Keratinocyte (primary cell): ENCODE measurements around the gene FBLIM1. TPM values are rescaled to one million over a fixed set of nuclear protein-coding genes. Genes with fewer than 3 reads are reported as not detected.

Experiments
- DNase-seq: peaks from one replicate; pipeline ENCODE4 v3.0.0-alpha.2; 2011; ENCODE audit warnings: low read depth, missing footprints, low spot score
- FAIRE-seq: peaks from 2 replicates; lab custom pipeline; 2011; peaks lifted over from hg19 to GRCh38; lab: Jason Lieb, UNC
- H2AFZ ChIP-seq: 2 replicates; pipeline ENCODE4 v1.6.0; 2012; ENCODE audit warnings: low read length, control low read depth, inconsistent platforms; ENCODE audit not compliant: control insufficient read depth
- H3K27ac ChIP-seq: 2 replicates; pipeline ENCODE4 v1.5.1; 2011; ENCODE audit warnings: low read length; ENCODE audit not compliant: control insufficient read depth, insufficient read depth
- H3K27me3 ChIP-seq: 3 replicates; pipeline ENCODE4 v1.6.0; 2011; ENCODE audit warnings: low read length; ENCODE audit not compliant: control insufficient read depth, insufficient read depth; ENCODE audit errors: extremely low read depth
- H3K36me3 ChIP-seq, 2 experiments: 2 replicates in 1 of 2; 3 replicates in 1 of 2; pipeline ENCODE4 v1.5.1; 2011; ENCODE audit warnings: low read length in 2 of 2, mild to moderate bottlenecking in 1 of 2; ENCODE audit not compliant: control insufficient read depth in 2 of 2, insufficient read depth in 2 of 2; ENCODE audit errors: extremely low read depth in 1 of 2
- H3K4me1 ChIP-seq: 3 replicates; pipeline ENCODE4 v1.5.1; 2011; ENCODE audit warnings: low read length; ENCODE audit not compliant: control insufficient read depth, insufficient read depth; ENCODE audit errors: extremely low read depth
- H3K4me2 ChIP-seq: 3 replicates; pipeline ENCODE4 v1.6.0; 2011; ENCODE audit warnings: low read depth, low read length; ENCODE audit not compliant: control insufficient read depth, insufficient read depth; ENCODE audit errors: extremely low read depth
- H3K4me3 ChIP-seq, 3 experiments: fragments of 200-600 bp in 1 of 3; sonication (generic) in 1 of 3; 2 replicates in 2 of 3; 3 replicates in 1 of 3; pipeline ENCODE4 v1.5.1; 2011 to 2016; ENCODE audit warnings: low read length in 3 of 3, mild to moderate bottlenecking in 3 of 3, control low read depth in 2 of 3, inconsistent platforms in 1 of 3, low read depth in 1 of 3, mixed read lengths in 1 of 3, mixed run types in 1 of 3, moderate library complexity in 1 of 3; ENCODE audit not compliant: control insufficient read depth in 2 of 3, insufficient read depth in 2 of 3; ENCODE audit errors: extremely low read depth in 1 of 3
- H3K79me2 ChIP-seq: 2 replicates; pipeline ENCODE4 v1.6.0; 2012; ENCODE audit warnings: low read length; ENCODE audit not compliant: control insufficient read depth, insufficient read depth
- H3K9ac ChIP-seq: 3 replicates; pipeline ENCODE4 v1.6.0; 2011; ENCODE audit warnings: low read length; ENCODE audit not compliant: control insufficient read depth, insufficient read depth; ENCODE audit errors: extremely low read depth
- H3K9me1 ChIP-seq: 3 replicates; pipeline ENCODE4 v1.6.0; 2011; ENCODE audit warnings: low read length; ENCODE audit not compliant: control insufficient read depth, insufficient read depth; ENCODE audit errors: extremely low read depth
- H3K9me3 ChIP-seq: 2 replicates; pipeline ENCODE4 v1.5.1; 2012; ENCODE audit warnings: low read depth, low read length; ENCODE audit not compliant: control insufficient read depth
- H4K20me1 ChIP-seq: 3 replicates; pipeline ENCODE4 v1.6.0; 2011; ENCODE audit warnings: low read length; ENCODE audit not compliant: control insufficient read depth, insufficient read depth; ENCODE audit errors: extremely low read depth
- EZH2 ChIP-seq: IDR thresholded peaks from one replicate; pipeline ENCODE4 v1.6.1; 2012; ENCODE audit warnings: inconsistent platforms, mild to moderate bottlenecking, low read length, moderate library complexity
- dilution Hi-C: fragments of 300-500 bp; cut with MboI; formaldehyde crosslinking; loops from one replicate; pipeline ENCODE4 v1.7.0; 2020; ENCODE audit warnings: low sequenced_read_pairs; ENCODE audit not compliant: extremely low pct_ligation_motif_present
- polyA plus RNA-seq, 5 experiments: library from polyadenylated mRNA; depleted of rRNA in 3 of 5; stranded (reverse) in 3 of 5; stranded (forward) in 1 of 5; unstranded in 1 of 5; fragments of >200 nt; gene quantifications; 1 replicate in 1 of 5; 2 replicates in 3 of 5; 3 replicates in 1 of 5; pipeline versions ENCODE4 v1.2.1 to v1.2.3, GENCODE V29; 2011 to 2012; ENCODE audit warnings: missing spikeins in 2 of 5, low read depth in 1 of 5, low replicate concordance in 1 of 5
- TF ChIP-seq, protein P1 (sequence below), 3 experiments: IDR thresholded peaks in 1 of 3; conservative IDR thresholded peaks in 1 of 3; optimal IDR thresholded peaks in 1 of 3; 2 replicates in 2 of 3; 3 replicates in 1 of 3; pipeline versions ENCODE3 to v1.5.1; 2011; ENCODE audit warnings: low read length in 3 of 3, mild to moderate bottlenecking in 3 of 3, moderate library complexity in 2 of 3, control low read depth in 1 of 3, inconsistent platforms in 1 of 3; ENCODE audit not compliant: insufficient read depth in 2 of 3; ENCODE audit errors: extremely low read depth in 1 of 3

The FBLIM1 gene
- polyA plus RNA-seq, 1 donor (not counting 4 experiments of a cell fraction or from before 2014, with no cell fraction given) = 144 TPM

DNA sequence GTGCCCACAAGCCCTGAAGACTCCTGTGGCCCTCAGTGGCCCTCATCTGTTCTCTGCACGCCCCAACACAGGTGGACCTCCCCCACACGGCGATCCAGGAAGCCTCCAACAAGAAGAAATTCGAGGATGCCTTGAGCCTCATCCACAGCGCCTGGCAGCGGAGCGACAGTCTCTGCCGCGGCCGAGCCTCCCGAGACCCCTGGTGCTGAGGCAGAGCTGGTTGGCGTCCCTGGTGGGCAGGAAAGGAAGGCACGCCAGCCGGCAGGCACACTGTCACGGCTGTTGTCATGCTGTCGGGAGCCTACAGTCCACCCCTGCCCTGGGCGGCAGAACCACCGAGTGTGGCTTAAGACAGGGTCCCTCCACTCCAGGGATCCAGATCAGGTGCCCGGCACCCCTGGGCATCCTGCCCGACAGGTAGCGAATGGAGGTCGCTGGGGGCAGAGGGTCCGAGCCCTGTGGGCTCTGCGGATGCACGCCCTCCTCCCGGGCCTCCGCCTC is 24.8 kb upstream of the FBLIM1 start:
- no peaks in the 10 kb centered on the region for H3K79me2 ChIP-seq
- H3K4me1 ChIP-seq = peaks cover 10% of the 10 kb centered on the region
- H3K9me1 ChIP-seq = no peaks in the 10 kb centered on the region
- H4K20me1 ChIP-seq = no peaks in the 10 kb centered on the region
- no peak overlapping the region for H3K4me3 ChIP-seq
- dilution Hi-C loops = no loop called here
- H3K4me2 ChIP-seq = no peak overlapping the region
- FAIRE-seq (no peak), DNase-seq (no peak)
- no peak overlapping the region for H2AFZ ChIP-seq
- H3K27me3 ChIP-seq = no peaks in the 10 kb centered on the region
- no peak overlapping the region for H3K27ac ChIP-seq
- H3K36me3 ChIP-seq = peaks cover 28 to 33% of the 10 kb centered on the region in 2 experiments
- no peak overlapping the region for H3K9ac ChIP-seq
- no peaks in the 10 kb centered on the region for H3K9me3 ChIP-seq
- TF ChIP-seq EZH2 = no peak
- TF ChIP-seq, protein P1, sequence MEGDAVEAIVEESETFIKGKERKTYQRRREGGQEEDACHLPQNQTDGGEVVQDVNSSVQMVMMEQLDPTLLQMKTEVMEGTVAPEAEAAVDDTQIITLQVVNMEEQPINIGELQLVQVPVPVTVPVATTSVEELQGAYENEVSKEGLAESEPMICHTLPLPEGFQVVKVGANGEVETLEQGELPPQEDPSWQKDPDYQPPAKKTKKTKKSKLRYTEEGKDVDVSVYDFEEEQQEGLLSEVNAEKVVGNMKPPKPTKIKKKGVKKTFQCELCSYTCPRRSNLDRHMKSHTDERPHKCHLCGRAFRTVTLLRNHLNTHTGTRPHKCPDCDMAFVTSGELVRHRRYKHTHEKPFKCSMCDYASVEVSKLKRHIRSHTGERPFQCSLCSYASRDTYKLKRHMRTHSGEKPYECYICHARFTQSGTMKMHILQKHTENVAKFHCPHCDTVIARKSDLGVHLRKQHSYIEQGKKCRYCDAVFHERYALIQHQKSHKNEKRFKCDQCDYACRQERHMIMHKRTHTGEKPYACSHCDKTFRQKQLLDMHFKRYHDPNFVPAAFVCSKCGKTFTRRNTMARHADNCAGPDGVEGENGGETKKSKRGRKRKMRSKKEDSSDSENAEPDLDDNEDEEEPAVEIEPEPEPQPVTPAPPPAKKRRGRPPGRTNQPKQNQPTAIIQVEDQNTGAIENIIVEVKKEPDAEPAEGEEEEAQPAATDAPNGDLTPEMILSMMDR (optimal IDR thresholded peaks at IDR 0.05 in 1 of 3, IDR thresholded peaks at IDR 0.05 in 1 of 3, conservative IDR thresholded peaks at IDR 0.05 in 1 of 3; ENCODE audit: extremely low read depth in 1 of 3, insufficient read depth in 2 of 3, low read length in 3 of 3) = no peak

DNA sequence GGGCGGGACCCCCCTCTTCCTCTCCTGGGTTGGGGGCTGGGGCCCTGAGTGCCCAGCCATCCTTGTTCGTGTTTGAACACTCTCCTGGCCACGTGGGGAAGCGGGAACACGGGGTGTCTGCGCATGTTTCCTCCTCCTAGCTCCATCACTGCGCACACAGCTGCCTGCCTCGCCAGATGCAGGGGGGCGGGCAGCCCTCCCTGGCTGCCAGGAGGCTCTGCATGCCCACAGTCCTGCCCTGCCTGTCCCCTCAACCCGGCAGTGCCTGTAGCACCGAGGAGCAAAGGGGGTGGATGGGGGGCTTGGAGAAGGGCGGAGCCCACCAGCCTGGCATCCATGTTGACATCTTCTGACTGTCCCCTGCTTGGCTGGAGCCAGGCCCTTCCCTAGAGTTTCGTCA is 24.3 kb upstream of the FBLIM1 start:
- H4K20me1 ChIP-seq = no peaks in the 10 kb centered on the region
- H3K27ac ChIP-seq = no peak overlapping the region
- dilution Hi-C loops = no loop called here
- peaks cover 10% of the 10 kb centered on the region for H3K4me1 ChIP-seq
- TF ChIP-seq, protein P1 (optimal IDR thresholded peaks at IDR 0.05 in 1 of 3, IDR thresholded peaks at IDR 0.05 in 1 of 3, conservative IDR thresholded peaks at IDR 0.05 in 1 of 3; ENCODE audit: extremely low read depth in 1 of 3, insufficient read depth in 2 of 3, low read length in 3 of 3) = no peak
- no peak for TF ChIP-seq EZH2
- H3K36me3 ChIP-seq = peaks cover 28 to 31% of the 10 kb centered on the region in 2 experiments
- no peak overlapping the region for H2AFZ ChIP-seq
- DNase-seq = no peak
- no peak for FAIRE-seq
- no peaks in the 10 kb centered on the region for H3K9me3 ChIP-seq
- no peak overlapping the region for H3K4me2 ChIP-seq
- H3K9me1 ChIP-seq = no peaks in the 10 kb centered on the region
- H3K9ac ChIP-seq = no peak overlapping the region
- no peak overlapping the region for H3K4me3 ChIP-seq
- H3K27me3 ChIP-seq = no peaks in the 10 kb centered on the region
- no peaks in the 10 kb centered on the region for H3K79me2 ChIP-seq
